DOHH2 (cell line): Measurements from ENCODE around the gene SORL1.
"Not testable (repeated sequence)": the region's sequence is repeated elsewhere in the genome, so short reads cannot be mapped to it uniquely, and the experiment has no call there.

Experiments
- H3F3A ChIP-seq: fragments of 200-600 bp; sonication (generic), shearing (Covaris generic); 2 replicates; pipeline ENCODE4 v1.6.0; 2016; ENCODE audit warnings: antibody characterized with exemption, mild to moderate bottlenecking; ENCODE audit not compliant: control insufficient read depth, insufficient read depth
- H3K27ac ChIP-seq: fragments of 200-600 bp; sonication (generic); 2 replicates; pipeline ENCODE4 v1.5.1; 2014; ENCODE audit warnings: low read depth, mild to moderate bottlenecking, low read length, moderate library complexity
- H3K27me3 ChIP-seq: fragments of 200-600 bp; sonication (generic); 2 replicates; pipeline ENCODE4 v1.6.1; 2014; ENCODE audit warnings: mild to moderate bottlenecking, low read length, mixed read lengths; ENCODE audit not compliant: control insufficient read depth
- H3K36me3 ChIP-seq: fragments of 200-600 bp; sonication (generic); 2 replicates; pipeline ENCODE4 v1.6.1; 2014; ENCODE audit warnings: mild to moderate bottlenecking, low read length, moderate library complexity, mixed read lengths; ENCODE audit not compliant: control insufficient read depth
- H3K4me1 ChIP-seq: fragments of 200-600 bp; sonication (generic); 2 replicates; pipeline ENCODE4 v1.6.1; 2014; ENCODE audit warnings: mild to moderate bottlenecking, low read length, mixed read lengths; ENCODE audit not compliant: control insufficient read depth
- H3K4me2 ChIP-seq: fragments of 200-600 bp; sonication (generic); 2 replicates; pipeline ENCODE4 v1.6.0; 2014; ENCODE audit warnings: mild to moderate bottlenecking, low read length, moderate library complexity
- H3K4me3 ChIP-seq: fragments of 200-600 bp; sonication (generic); 2 replicates; pipeline ENCODE4 v1.5.1; 2014; ENCODE audit warnings: mild to moderate bottlenecking, low read length, mixed read lengths
- H3K79me2 ChIP-seq: fragments of 200-600 bp; sonication (generic); 2 replicates; pipeline ENCODE4 v1.6.1; 2014; ENCODE audit warnings: mild to moderate bottlenecking, low read length, mixed read lengths; ENCODE audit not compliant: control insufficient read depth
- H3K9me2 ChIP-seq: fragments of 200-600 bp; sonication (generic); replicated peaks from 2 replicates; pipeline ENCODE4 v1.6.1; 2014; ENCODE audit warnings: mild to moderate bottlenecking, low read length, mixed read lengths; ENCODE audit not compliant: control insufficient read depth
- H3K9me3 ChIP-seq: fragments of 200-600 bp; sonication (generic); 2 replicates; pipeline ENCODE4 v1.6.1; 2014; ENCODE audit warnings: antibody characterized with exemption, low read length, mixed read lengths; ENCODE audit not compliant: control insufficient read depth, insufficient read depth
- H4K20me1 ChIP-seq: fragments of 200-600 bp; sonication (generic); 2 replicates; pipeline ENCODE4 v1.6.0; 2014; ENCODE audit warnings: low read depth, mild to moderate bottlenecking, antibody characterized with exemption, low read length, moderate library complexity; ENCODE audit not compliant: control insufficient read depth, insufficient read depth
- CTCF ChIP-seq: fragments of 200-600 bp; sonication (generic); IDR thresholded peaks from one replicate; pipeline ENCODE4 v1.5.1; 2014; ENCODE audit warnings: antibody characterized with exemption, mild to moderate bottlenecking, low read depth, low read length; ENCODE audit not compliant: poor library complexity, severe bottlenecking
- EZH2phosphoT487 ChIP-seq: fragments of 200-600 bp; sonication (generic); IDR thresholded peaks from 2 replicates; pipeline ENCODE4 v1.6.1; 2017; ENCODE audit warnings: borderline replicate concordance, mild to moderate bottlenecking, antibody characterized with exemption, low read length, moderate library complexity, mixed read lengths

The SORL1 gene

GRCh38 chr11:121634889-121635288 is 182.8 kb downstream of the SORL1 start:
- H4K20me1 ChIP-seq, result 0 out of 2 replicates have a peak, but pooled peaks cover 7% of the 10 kb centered on the region
- peaks cover 28% of the 10 kb centered on the region for H3K36me3 ChIP-seq
- no peaks in the 10 kb centered on the region for H3K27me3 ChIP-seq
- TF ChIP-seq CTCF (no peak), EZH2phosphoT487 (no peak)
- peaks cover 29% of the 10 kb centered on the region for H3F3A ChIP-seq
- H3K79me2 ChIP-seq, result no peaks in the 10 kb centered on the region
- H3K9me3 ChIP-seq, result no peaks in the 10 kb centered on the region
- H3K9me2 ChIP-seq, result no peaks in the 10 kb centered on the region
- H3K4me1 ChIP-seq, result no peaks in the 10 kb centered on the region
- no peak overlapping the region for H3K4me2 ChIP-seq
- H3K27ac ChIP-seq, result no peak overlapping the region
- no peak overlapping the region for H3K4me3 ChIP-seq

GRCh38 chr11:121636081-121636799 is 184.1 kb downstream of the SORL1 start:
- H3K4me1 ChIP-seq, result no peaks in the 10 kb centered on the region
- H4K20me1 ChIP-seq, result 0 out of 2 replicates have a peak, but pooled peaks cover 7% of the 10 kb centered on the region
- no peak overlapping the region for H3K4me2 ChIP-seq
- peaks cover 16% of the 10 kb centered on the region for H3K36me3 ChIP-seq
- no peaks in the 10 kb centered on the region for H3K27me3 ChIP-seq
- H3K4me3 ChIP-seq, result no peak overlapping the region
- TF ChIP-seq EZH2phosphoT487 (no peak), CTCF (no peak)
- H3K9me3 ChIP-seq, result no peaks in the 10 kb centered on the region
- peaks cover 24% of the 10 kb centered on the region for H3F3A ChIP-seq
- no peaks in the 10 kb centered on the region for H3K79me2 ChIP-seq
- H3K9me2 ChIP-seq, result no peaks in the 10 kb centered on the region
- no peak overlapping the region for H3K27ac ChIP-seq

- Histone ChIP-seq H4K20me1 (0 out of 2 replicates have a peak, but pooled peaks cover 7% of the 10 kb centered on the region), H3K79me2 (no peaks in the 10 kb centered on the region), H3K9me3 (no peaks in the 10 kb centered on the region), H3K36me3 (peaks cover 10% of the 10 kb centered on the region), H3K4me2 (no peak overlapping the region), H3K27me3 (no peaks in the 10 kb centered on the region), H3F3A (peaks cover 24% of the 10 kb centered on the region), H3K9me2 (no peaks in the 10 kb centered on the region), H3K27ac (no peak overlapping the region), H3K4me1 (no peaks in the 10 kb centered on the region), H3K4me3 (no peak overlapping the region)
- TF ChIP-seq EZH2phosphoT487, result no peak
- no peak for TF ChIP-seq CTCF
Observed at GRCh38 chr11:121636800-121637176, 184.7 kb downstream of the SORL1 start.

GRCh38 chr11:121637587-121637986 is 185.5 kb downstream of the SORL1 start:
- not testable (repeated sequence) for H4K20me1 ChIP-seq, H3K27me3 ChIP-seq, H3K36me3 ChIP-seq, H3K4me3 ChIP-seq, H3K27ac ChIP-seq, H3K4me2 ChIP-seq, H3K79me2 ChIP-seq, H3K4me1 ChIP-seq, H3K9me3 ChIP-seq, H3K9me2 ChIP-seq
- H3F3A ChIP-seq, result peaks cover 24% of the 10 kb centered on the region
